Upper lobe of left lung (tissue), 4 donors: Measurements from ENCODE around the gene BEST3.

Experiments used
- EP300 ChIP-seq, 4 donors: sonication (generic); formaldehyde crosslinking; IDR thresholded peaks; one replicate each; pipeline ENCODE4 v1.5.1; 2017; ENCODE audit warnings: antibody characterized with exemption in 4 of 4, control low read depth in 2 of 4
- POLR2A ChIP-seq, 4 donors: fragments of 450-650 bp; IDR thresholded peaks; one replicate each; pipeline ENCODE4 v1.5.1; 2016 to 2017; ENCODE audit warnings: antibody characterized with exemption in 4 of 4, mild to moderate bottlenecking in 2 of 4
- TF ChIP-seq, protein P1 (sequence below), 6 experiments: fragments of 450-650 bp in 4 of 6; fragments of 200-600 bp in 2 of 6; sonication (generic) in 2 of 6; IDR thresholded peaks; one replicate each; pipeline ENCODE4 v1.5.1; 2016 to 2019; ENCODE audit warnings: antibody characterized with exemption in 6 of 6

DNA sequence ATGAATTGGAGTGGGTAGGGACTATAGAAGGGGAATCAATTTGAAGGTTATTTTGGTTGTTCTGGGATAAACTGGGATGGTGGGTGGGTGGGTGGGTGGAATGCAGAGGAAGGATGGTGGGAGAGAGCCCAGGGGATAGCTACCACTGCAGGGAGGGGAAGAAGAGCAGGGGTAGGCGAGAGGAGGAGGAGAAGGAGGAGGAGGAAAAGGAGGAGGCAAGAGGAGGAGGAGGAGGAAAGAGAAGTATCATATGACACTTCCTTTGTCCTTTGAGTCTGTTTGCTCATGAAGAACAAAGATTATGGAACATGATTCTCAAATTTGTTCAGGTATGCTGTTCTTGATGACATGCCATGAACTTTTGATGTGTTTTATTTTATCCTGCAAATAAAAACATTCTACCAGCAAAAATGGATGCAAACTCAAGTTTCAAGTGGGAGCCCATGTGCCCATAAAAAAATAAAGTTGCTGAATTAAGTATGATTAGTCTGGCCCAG, 4.1 kb upstream of the BEST3 start:
- TF ChIP-seq POLR2A (IDR thresholded peaks at IDR 0.05) (no peak), EP300 (IDR thresholded peaks at IDR 0.05) (no peak)
- TF ChIP-seq, protein P1, sequence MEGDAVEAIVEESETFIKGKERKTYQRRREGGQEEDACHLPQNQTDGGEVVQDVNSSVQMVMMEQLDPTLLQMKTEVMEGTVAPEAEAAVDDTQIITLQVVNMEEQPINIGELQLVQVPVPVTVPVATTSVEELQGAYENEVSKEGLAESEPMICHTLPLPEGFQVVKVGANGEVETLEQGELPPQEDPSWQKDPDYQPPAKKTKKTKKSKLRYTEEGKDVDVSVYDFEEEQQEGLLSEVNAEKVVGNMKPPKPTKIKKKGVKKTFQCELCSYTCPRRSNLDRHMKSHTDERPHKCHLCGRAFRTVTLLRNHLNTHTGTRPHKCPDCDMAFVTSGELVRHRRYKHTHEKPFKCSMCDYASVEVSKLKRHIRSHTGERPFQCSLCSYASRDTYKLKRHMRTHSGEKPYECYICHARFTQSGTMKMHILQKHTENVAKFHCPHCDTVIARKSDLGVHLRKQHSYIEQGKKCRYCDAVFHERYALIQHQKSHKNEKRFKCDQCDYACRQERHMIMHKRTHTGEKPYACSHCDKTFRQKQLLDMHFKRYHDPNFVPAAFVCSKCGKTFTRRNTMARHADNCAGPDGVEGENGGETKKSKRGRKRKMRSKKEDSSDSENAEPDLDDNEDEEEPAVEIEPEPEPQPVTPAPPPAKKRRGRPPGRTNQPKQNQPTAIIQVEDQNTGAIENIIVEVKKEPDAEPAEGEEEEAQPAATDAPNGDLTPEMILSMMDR (IDR thresholded peaks at IDR 0.05), result no peak
